Common myeloid progenitor, CD34-positive (primary cell): ENCODE measurements around the gene FRMD3.

ENCODE experiments used
- CTCF ChIA-PET: fragments of 350-600 bp; sonication (Branson Sonifier 250); formaldehyde crosslinking; loops from one replicate; lab custom pipeline; 2021; ENCODE audit warnings: antibody characterized with exemption; lab: Charles Lee
- POLR2A ChIA-PET: fragments of 350-600 bp; sonication (Branson Sonifier 250); formaldehyde crosslinking; loops from one replicate; lab custom pipeline; 2021; ENCODE audit warnings: antibody characterized with exemption; lab: Charles Lee
- DNase-seq, 3 donors: peaks; one replicate each; pipeline versions ENCODE4 v3.0.0 to v3.0.0-alpha.2; 2013
- H3K27ac ChIP-seq, 2 experiments: 1 replicate in 1 of 2; 2 replicates in 1 of 2; pipeline ENCODE4 v1.7.0; 2013; ENCODE audit warnings: inconsistent platforms in 2 of 2, low read length in 2 of 2, mild to moderate bottlenecking in 2 of 2, low read depth in 1 of 2, moderate library complexity in 1 of 2; ENCODE audit not compliant: severe bottlenecking in 2 of 2, insufficient read depth in 1 of 2, poor library complexity in 1 of 2
- H3K27me3 ChIP-seq, 5 experiments: replicated peaks in 2 of 5; 1 replicate in 3 of 5; 2 replicates in 2 of 5; pipeline versions ENCODE4 v1.6.1 to v1.7.0; 2013; ENCODE audit warnings: low read length in 4 of 5, mild to moderate bottlenecking in 2 of 5, moderate library complexity in 2 of 5, inconsistent platforms in 1 of 5; ENCODE audit not compliant: insufficient read depth in 5 of 5, control insufficient read depth in 4 of 5
- H3K36me3 ChIP-seq, 4 experiments: 1 replicate in 2 of 4; 2 replicates in 2 of 4; pipeline versions ENCODE4 v1.6.1 to v1.7.0; 2013; ENCODE audit warnings: low read length in 3 of 4, control low read depth in 1 of 4, mild to moderate bottlenecking in 1 of 4; ENCODE audit not compliant: control insufficient read depth in 4 of 4, insufficient read depth in 4 of 4
- H3K4me1 ChIP-seq, 4 experiments: 1 replicate in 3 of 4; 2 replicates in 1 of 4; pipeline versions ENCODE4 v1.6.1 to v1.7.1; 2013; ENCODE audit warnings: low read length in 3 of 4, mild to moderate bottlenecking in 3 of 4, control low read depth in 1 of 4, inconsistent platforms in 1 of 4, moderate library complexity in 1 of 4; ENCODE audit not compliant: control insufficient read depth in 4 of 4, insufficient read depth in 4 of 4; ENCODE audit errors: control extremely low read depth in 1 of 4
- H3K4me3 ChIP-seq, 7 experiments: 1 replicate in 4 of 7; 2 replicates in 3 of 7; pipeline versions ENCODE4 v1.5.1 to v1.7.0; 2013; ENCODE audit warnings: mild to moderate bottlenecking in 7 of 7, low read length in 6 of 7, moderate library complexity in 6 of 7, inconsistent platforms in 2 of 7, low read depth in 2 of 7, control low read depth in 1 of 7; ENCODE audit not compliant: insufficient read depth in 4 of 7, control insufficient read depth in 1 of 7; ENCODE audit errors: extremely low read depth in 1 of 7
- H3K9me3 ChIP-seq, 5 experiments: 1 replicate in 4 of 5; 2 replicates in 1 of 5; pipeline versions ENCODE4 v1.6.1 to v1.7.1; 2013; ENCODE audit warnings: low read length in 4 of 5, mild to moderate bottlenecking in 2 of 5, inconsistent platforms in 1 of 5, low read depth in 1 of 5, moderate library complexity in 1 of 5; ENCODE audit not compliant: control insufficient read depth in 4 of 5, insufficient read depth in 2 of 5; ENCODE audit errors: control extremely low read depth in 1 of 5
- WGBS: methylation state at CpG from one replicate; pipeline ENCODE4 v1.1.5; 2013; ENCODE audit not compliant: insufficient coverage; 5-methylcytosine and 5-hydroxymethylcytosine counted together

The FRMD3 gene

DNA sequence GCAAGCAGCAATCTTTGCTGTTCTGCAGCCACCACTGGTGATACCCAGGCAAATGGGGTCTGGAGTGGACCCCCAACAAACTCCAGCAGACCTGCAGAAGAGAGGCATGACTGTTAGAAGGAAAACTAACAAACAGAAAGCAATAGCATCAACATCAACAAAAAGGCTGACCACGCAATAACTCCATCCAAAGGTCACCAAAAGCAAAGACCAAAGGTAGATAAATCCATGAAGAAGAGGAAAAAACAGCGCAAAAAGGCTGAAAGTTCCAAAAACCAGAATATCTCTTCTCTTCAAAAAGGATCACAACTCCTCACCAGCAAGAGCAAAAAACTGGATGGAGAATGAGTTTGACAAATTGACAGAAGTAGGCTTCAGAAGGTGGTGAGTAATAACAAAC, 23.4 kb downstream of the FRMD3 start:
- Histone ChIP-seq H3K4me1 (peaks cover 0 to 13% (median under 1%) of the 10 kb centered on the region in 4 experiments), H3K27me3 (no peaks in the 10 kb centered on the region), H3K27ac (no peak overlapping the region), H3K9me3 (no peaks in the 10 kb centered on the region), H3K4me3 (no peak overlapping the region), H3K36me3 (no peaks in the 10 kb centered on the region)
- ChIA-PET CTCF (interaction anchor here (1.4 kb wide), 1 partner anchor 25 kb away, joined by 3 read pairs; no protein-coding TSS in a partner anchor), POLR2A (no interaction called here)
- no peak for DNase-seq
- WGBS, result no CpG with 5 or more reads among the region's 2 CpGs

DNA sequence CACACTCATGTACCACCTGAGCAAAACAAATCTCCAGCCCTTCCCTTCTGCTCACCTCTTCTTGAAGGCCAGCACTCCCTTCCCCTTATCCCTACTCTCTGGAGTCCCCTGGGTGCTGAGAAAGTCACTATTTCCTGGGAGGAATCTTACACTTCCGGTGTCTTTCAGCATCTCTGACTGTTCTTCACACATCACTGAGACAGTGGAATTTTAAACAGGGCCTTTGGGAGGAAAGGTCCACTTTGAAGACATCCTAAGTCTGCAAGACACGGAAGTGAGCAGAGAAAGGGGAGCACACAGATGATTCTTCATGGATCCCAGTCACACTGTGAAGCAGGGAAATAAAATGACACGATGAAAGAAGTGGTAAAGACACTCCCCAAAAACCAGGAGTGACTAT, 25.6 kb downstream of the FRMD3 start:
- Histone ChIP-seq H3K36me3 (no peaks in the 10 kb centered on the region), H3K27ac (no peak overlapping the region), H3K4me3 (no peak overlapping the region), H3K9me3 (no peaks in the 10 kb centered on the region), H3K4me1 (peaks cover 0 to 16% (median 4%) of the 10 kb centered on the region in 4 experiments), H3K27me3 (no peaks in the 10 kb centered on the region)
- no peak for DNase-seq
- ChIA-PET CTCF (no interaction called here), POLR2A (no interaction called here)
- WGBS, result 100% methylated on average over 3 of the region's 3 CpGs

DNA sequence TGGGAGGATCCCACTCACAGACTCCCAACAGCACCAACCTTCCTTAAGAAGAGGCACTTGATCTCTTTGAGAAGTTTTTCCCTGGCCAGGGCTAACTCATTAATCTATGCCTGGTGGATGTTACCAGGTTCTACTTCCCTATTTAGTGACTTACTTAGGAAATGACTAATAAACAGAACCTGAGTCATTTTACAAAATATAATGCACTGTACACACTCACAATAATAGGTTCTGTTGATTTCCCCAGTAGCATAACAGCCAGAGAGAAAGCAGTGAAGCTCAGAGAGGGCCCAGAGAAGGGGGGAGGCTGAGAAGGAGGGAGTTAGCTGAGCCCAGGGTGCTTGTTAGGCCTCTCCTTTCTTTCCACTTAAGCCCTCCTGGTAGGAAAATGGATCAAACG, 27.1 kb downstream of the FRMD3 start:
- H3K4me1 ChIP-seq, result peaks cover 0 to 16% (median 4%) of the 10 kb centered on the region in 4 experiments
- POLR2A ChIA-PET, result interaction anchor here (0.5 kb wide), 1 partner anchor 1985 kb away, joined by 3 read pairs; no protein-coding TSS in a partner anchor
- peak; percentile 29 to 78 (median 62) for DNase-seq
- H3K4me3 ChIP-seq, result no peak overlapping the region
- no CpG with 5 or more reads among the region's 1 CpG for WGBS
- CTCF ChIA-PET, result no interaction called here
- H3K9me3 ChIP-seq, result no peaks in the 10 kb centered on the region
- no peaks in the 10 kb centered on the region for H3K27me3 ChIP-seq
- no peaks in the 10 kb centered on the region for H3K36me3 ChIP-seq
- no peak overlapping the region for H3K27ac ChIP-seq

DNA sequence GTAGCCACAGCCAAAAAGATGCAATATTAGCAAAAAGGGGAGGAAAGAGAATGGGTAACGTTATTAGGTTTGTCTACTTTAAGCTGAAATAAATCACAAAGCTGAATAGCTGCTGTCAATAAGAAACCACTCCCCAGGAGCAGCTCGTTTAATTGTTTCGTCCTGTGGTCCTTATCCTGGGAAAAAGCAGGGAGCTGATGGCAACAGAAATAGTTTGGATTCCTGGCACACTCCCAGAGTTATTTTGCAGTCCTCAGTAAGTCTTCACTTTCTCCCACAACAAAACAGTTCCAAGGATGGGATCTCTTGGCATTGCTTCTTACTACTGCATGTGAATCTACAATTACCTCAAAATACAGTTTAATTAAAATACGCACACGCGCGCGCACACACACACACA, 28.8 kb downstream of the FRMD3 start:
- CTCF ChIA-PET, result interaction anchor here (1.6 kb wide), 1 partner anchor 29 kb away, joined by 4 read pairs; the partner anchor contains the start of gene FRMD3

DNA sequence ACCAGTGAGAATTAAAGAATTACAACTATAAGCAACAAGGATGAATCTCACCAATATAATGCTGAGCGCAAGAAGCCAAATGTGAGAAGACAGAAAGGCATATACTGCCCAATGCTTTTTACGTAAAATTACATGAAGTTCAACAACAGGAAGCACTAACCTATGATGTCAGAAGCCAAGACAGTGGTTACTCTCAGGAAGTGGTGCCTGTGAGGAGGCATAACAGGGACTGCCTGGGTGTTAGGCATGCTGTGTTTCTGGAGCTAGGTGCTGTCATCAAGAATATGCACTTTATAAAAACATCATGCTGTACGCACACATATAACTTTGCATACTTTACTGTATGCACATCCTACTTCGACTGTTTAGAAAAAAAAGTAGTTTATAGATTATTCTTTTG, 30.1 kb downstream of the FRMD3 start:
- no peak overlapping the region for H3K4me3 ChIP-seq
- no peaks in the 10 kb centered on the region for H3K9me3 ChIP-seq
- no peaks in the 10 kb centered on the region for H3K36me3 ChIP-seq
- H3K27me3 ChIP-seq, result no peaks in the 10 kb centered on the region
- CTCF ChIA-PET, result interaction anchor here (0.6 to 1.6 kb wide), 2 partner anchors 30 to 296 kb away, joined by 3 to 4 read pairs; partner anchors contain the start of gene FRMD3
- peak; percentile 10 to 70 (median 38) for DNase-seq
- WGBS, result 0% methylated on average over 1 of the region's 4 CpGs
- peaks cover 0 to 16% (median 4%) of the 10 kb centered on the region in 4 experiments for H3K4me1 ChIP-seq
- no peak overlapping the region for H3K27ac ChIP-seq
- POLR2A ChIA-PET, result no interaction called here

More for the DNA sequence above, 28.8 kb downstream of the FRMD3 start:
- Histone ChIP-seq H3K4me3 (no peak overlapping the region), H3K27ac (no peak overlapping the region), H3K9me3 (no peaks in the 10 kb centered on the region), H3K36me3 (no peaks in the 10 kb centered on the region), H3K4me1 (peaks cover 0 to 16% (median 4%) of the 10 kb centered on the region in 4 experiments), H3K27me3 (no peaks in the 10 kb centered on the region)
- POLR2A ChIA-PET, result interaction anchor here (0.7 kb wide), 1 partner anchor 29 kb away, joined by 3 read pairs; the partner anchor contains the start of gene FRMD3
- DNase-seq, result no peak
- WGBS, result 100% methylated on average over 2 of the region's 8 CpGs

DNA sequence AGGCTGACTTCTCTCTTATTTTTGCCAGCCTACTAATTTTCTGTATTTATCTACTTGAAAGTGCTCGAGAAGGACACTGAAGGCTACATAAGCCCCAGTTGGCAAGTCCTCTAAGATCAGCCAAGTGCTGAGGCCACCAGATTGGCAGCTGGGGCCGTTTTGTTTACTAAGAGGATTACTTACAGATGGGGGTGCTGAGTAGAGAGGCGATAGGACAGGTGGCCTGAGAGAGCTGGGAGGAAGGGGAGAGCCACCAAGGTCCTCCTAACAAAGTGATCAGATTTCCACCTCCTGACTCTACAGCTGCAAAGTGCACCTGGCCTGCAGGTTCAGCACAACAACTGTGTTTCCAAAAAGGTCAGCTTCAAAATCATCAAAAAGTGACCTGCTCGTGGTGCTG, 32.9 kb downstream of the FRMD3 start:
- Histone ChIP-seq H3K4me1 (peaks cover 0 to 5% (median 2%) of the 10 kb centered on the region in 4 experiments), H3K4me3 (no peak overlapping the region), H3K27ac (no peak overlapping the region), H3K36me3 (no peaks in the 10 kb centered on the region), H3K9me3 (no peaks in the 10 kb centered on the region), H3K27me3 (no peaks in the 10 kb centered on the region)
- ChIA-PET POLR2A (no interaction called here), CTCF (no interaction called here)
- no peak for DNase-seq
- 96% methylated on average over 3 of the region's 4 CpGs for WGBS

DNA sequence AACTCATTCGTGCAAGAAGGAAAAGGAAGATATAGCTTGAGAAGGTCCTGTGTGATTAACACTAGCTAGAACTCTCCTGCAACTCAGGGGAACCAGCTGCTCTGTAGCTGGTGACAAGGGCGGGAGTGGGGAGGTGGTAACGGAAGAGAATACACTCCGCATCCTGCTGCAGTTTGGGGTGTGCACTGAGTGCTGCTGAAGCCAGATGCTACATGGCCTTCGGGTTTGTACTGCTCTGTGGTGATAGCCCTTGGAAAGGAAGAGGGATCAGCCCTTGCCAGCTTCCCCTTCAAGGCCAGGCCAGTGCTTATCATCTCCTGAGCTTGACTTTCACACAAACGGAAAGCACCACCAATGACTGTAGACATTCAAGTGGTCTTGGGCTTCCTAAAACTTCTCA, 34.3 kb downstream of the FRMD3 start:
- DNase-seq, result peak; percentile 14 to 84 (median 48)
- peaks cover 0 to 5% (median 2%) of the 10 kb centered on the region in 4 experiments for H3K4me1 ChIP-seq
- H3K27me3 ChIP-seq, result no peaks in the 10 kb centered on the region

More for the DNA sequence above, 34.3 kb downstream of the FRMD3 start:
- ChIA-PET POLR2A (no interaction called here), CTCF (no interaction called here)
- 83% methylated on average over 5 of the region's 6 CpGs for WGBS
- Histone ChIP-seq H3K27ac (no peak overlapping the region), H3K4me3 (no peak overlapping the region), H3K9me3 (no peaks in the 10 kb centered on the region), H3K36me3 (no peaks in the 10 kb centered on the region)
